Ecto neural progenitor cell (in vitro differentiated cells): Measurements from ENCODE around the gene DBR1.
A peak's percentile ranks its signal among the peaks of the same experiment; 100 is the strongest.
"Not testable (repeated sequence)": the region's sequence is repeated elsewhere in the genome, so short reads cannot be mapped to it uniquely, and the experiment has no call there.

Source experiments
- DNase-seq: peaks from one replicate; pipeline ENCODE4 v3.0.0-alpha.2; 2018; ENCODE audit warnings: low spot score

DBR1 gene

DNA sequence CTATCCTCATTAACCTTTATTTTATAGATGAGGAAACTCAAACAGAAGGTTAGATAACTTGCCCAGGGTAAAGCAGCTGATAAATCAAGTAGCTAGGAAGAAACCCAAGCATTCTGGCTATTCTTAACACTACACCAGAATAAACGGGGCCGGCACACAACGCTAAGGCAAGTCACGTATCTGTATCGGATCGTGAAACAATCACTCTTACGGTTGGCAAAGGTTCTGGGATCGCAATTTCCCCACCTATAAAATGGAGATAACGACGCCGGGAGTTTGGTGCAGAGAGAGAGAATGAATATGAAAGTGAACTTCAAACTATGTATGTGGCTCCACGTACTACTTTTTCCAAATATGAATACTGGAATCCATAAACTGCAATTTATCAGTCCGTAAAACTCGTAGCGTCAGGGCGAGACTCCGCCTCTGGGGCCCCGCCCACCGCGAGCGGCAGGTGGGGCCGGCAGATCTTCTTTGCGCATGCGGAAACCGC lies 12.1 kb upstream of the DBR1 start:
- DNase-seq: peak; percentile 92

DNA sequence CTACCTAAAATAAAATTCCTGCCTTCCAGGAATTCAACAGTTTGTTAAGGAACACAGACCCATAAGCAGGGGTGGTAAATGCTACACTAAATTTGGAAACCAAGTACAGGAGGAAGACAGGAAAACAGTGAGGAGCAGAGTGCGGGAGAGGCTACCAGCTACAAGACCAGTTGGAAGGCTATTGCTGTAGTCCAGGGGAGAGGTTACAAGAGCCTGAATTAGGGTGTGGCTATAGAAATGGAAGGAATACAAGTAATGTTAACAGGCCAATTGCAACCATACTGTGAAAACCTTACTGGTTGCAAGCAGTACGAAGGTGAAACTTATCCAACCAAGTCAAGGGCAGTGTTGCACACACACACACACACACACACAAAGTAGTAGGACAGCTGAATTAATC lies 11.5 kb upstream of the DBR1 start:
- DNase-seq: no peak

DNA sequence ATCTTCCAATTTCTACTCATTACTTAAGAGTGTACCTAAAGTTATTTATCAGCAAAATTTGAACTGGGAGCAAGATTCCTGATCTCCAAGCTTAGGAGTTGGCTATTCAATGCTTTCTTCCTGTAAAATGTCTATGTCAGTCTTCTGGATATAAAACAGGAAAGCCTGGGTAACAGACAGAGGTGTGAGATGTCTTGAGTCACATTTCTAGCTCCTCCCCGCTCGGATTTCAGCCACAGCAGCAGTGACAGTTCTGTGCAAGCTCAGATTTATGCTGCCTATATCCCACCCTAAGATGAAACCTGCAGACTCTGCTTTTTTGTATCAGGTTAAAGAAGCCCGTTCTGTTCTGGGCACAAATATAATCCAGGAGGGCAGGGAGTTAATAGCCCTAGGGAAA lies 10.3 kb upstream of the DBR1 start:
- no peak for DNase-seq

DNA sequence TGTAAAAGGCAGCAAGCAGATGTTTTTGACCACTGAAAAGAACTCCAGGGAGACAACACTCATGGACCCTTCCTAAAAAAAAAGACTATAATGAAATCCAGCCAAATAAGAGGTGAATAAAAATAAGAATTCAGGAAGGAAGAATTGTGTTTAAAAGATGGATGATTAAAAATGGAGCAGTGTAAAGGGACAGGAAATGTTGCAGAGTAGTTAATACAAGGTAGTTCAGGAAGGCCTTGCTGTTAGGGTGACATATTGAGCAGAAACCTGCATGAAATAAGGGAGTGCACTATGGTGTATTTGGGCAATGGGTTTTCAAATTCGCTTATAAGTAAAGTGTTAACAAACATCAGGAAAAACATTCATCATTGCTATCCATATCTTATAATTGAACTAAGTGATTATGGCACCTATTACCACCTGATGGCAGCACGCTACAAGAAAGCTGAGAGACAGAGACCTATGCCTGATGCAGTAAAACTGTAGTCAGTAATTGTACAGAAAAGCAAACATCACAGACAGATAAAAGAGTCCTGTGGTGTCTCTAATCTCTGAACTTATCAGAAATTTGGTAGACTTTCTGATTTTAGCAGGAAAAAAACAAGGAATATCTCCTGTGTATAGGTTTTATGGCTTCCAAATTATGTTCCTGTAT lies 5.8 kb upstream of the DBR1 start:
- DNase-seq: no peak

DNA sequence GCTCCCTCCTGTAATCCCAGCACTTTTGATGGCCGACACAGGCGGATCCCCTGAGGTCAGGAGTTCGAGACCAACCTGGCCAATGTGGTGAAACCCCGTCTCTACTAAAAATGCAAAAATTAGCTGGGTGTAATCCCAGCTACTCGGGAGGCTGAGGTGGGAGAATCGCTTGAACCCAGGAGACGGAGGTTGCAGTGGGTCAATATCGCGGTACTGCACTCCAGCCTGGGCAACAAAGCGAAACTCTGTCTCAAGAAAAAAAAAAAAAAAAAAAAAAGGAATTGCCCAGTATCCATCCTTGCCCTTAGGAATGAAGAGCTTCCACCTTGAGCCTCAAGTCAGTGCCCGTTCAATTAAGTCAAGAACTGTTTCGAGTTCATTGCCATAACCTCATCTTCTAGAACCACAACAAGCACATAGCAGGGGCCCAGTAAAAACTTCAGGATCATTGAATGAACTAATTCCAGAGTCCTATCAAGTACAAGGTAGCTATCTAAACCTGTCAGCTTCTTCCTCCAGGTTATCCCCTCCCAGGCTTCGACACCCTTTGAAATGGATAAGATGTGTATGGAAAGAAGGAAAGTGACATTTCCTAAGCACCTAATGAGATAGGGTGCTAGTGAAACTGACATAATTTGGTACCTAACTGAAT lies 826 bp downstream of the DBR1 start:
- no peak for DNase-seq

DNA sequence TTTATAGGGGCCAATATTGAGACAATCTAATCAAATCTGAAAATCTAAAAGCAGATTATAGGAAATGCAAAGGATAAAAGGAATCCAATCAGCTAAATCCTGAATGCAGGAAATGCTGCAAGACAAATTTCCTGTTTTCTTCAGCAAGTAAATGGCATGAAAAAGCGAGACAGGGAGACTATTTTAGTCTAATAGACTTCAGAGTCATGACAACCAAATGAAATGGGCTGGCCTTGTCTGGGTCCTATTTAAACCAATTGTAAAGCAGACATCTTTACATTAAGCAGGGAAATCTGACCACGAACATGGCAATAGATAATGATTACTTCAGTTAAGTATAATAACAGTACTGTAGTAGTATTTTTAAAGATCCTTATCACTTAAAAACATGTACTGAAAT lies 2.1 kb downstream of the DBR1 start:
- DNase-seq: no peak

DNA sequence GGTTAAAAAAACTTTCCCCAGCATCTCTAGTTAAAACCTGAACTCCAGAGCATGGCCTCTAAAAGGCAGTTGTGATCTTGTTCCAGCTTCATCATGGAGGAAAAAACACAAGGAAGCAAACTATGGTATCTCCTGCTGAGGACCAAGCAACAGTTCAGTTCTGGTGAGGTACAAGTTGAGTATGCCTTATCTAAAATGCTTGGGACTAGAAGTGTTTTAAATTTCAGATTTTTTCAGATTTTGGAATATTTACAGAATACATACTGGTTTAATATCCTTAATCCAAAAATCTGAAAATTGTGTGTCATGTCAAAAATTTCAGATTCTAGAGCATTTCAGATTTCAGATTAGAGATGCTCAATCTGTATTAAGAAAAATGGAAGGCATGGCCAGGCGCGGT lies 9.7 kb downstream of the DBR1 start:
- DNase-seq: no peak

DNA sequence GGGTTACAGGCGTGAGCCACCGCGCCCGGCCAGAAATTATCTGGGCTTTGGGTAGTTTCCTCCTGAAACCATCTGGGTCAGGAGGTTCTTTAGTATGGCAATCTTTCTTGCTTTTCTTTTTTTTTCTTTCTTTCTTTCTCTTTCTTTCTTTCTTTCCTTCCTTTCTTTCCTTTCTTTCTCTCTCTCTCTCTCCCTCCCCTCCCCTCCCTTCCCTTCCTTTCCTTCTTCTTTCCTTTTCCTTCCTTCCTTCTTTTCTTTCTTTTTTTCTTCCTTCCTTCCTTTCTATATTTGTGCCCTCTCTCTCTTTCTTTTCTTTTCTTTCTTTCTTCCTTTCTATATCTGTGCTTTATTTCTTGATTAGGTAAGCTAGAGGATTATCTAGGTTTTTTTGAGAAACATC lies 17.0 kb downstream of the DBR1 start:
- no peak for DNase-seq

DNA sequence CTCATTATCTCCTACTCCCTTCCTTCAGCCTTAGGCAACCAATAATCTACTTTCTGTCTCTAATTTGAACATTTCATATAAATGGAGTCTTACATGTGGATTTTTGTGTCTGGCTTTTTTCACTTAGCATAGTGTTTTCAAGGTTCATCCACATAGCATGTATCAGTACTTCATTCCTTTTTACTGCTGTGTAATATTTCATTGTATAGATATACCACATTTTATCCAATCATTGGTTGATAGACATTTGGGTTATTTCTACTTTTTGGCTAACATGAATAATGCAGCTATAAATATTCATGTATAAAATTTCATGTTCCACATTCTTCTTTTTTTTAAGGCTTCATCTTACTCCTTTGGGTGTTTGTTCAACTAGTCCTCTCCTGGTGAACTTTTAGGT lies 20.2 kb downstream of the DBR1 start:
- DNase-seq: no peak

DNA sequence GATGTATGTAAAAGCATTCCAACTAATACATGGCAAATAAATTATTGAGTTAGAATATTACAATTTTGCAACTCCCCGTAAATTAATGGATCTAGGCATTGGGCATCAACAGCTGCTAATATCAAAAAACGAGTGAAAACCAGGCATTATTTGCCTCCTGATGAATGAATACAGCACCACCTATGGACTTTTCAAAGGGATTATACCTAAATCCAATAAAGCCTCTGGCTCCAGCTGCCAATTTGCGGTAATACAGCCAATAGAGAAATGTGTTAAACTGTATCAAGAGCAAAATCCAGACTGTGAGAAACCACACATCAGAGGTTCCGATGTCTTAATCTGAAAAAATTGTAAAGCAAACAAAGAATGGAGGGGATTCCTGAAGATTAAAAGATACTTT lies 26.2 kb downstream of the DBR1 start:
- DNase-seq: no peak

DNA sequence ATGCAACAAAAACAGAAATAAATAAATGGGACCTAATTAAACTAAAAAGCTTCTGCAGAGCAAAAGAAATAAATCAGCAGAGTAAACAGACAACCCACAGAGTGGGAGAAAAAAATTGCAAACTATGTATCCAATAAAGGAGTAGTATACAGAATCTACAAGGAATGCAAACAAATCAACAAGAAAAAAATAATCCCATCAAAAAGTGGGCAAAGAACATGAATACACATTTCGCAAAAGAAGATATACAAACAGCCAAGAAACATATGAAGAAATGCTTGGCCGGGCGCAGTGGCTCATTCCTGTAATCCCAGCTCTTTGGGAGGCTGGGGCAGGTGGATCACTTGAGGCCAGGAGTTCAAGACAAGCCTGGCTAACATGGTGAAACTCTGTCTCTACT lies 32.5 kb downstream of the DBR1 start:
- DNase-seq: not testable (repeated sequence)

DNA sequence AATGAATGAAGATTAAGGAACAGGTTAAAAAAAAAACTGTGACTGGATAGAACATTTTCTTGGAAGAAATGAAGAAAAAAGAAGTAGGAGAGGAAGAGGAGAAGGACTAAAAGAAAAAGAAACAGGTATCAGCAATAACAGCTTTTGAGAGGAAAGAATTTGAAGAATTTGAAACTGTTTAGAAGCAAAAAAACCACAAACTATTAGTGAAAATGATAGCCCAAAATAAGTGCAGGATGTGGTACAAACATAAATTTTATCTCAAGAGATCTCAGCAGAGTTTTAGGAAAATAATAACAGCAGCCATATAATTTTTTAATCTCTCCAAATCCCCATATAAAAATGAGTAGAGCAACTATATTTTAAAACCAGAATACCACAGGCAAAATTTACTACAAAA lies 33.8 kb downstream of the DBR1 start:
- DNase-seq: no peak

DNA sequence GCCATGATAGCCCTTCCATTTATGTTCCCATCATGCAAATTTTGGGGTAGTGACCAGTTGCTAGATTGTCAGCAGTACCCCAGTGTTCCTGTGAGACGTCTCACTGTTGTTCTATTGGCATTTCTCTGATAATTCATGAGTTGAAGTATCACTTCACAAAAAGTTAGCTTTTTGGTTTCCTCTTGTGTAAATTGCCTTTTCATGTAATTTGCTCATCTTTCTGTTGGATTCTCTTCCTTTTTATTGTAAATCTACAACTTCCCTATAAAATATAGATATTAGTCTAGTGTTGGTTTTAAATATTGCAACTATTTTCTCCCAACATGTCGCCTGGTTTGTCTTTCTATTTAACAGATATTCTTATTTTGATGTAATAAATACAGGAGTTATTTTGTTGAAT lies 35.0 kb downstream of the DBR1 start:
- DNase-seq: no peak

DNA sequence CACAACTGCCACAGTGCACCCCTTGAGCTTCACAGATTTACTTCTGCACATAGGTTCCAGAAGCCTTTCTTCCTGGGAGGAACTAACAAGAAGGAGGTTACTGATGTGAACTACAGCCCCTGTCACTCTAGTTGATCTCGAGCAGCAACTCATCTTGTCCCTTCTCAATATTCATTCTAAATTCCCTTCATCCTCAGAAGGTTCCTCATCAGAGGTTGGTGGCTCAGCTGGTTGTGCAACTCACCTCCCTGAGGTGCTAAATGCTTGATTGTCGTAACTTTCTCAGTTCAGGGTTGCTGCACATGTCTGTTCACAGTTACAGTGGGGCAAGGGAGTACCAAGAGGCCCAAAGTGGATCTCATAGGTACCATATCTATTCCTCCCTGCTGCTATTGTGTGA lies 36.9 kb downstream of the DBR1 start:
- no peak for DNase-seq

DNA sequence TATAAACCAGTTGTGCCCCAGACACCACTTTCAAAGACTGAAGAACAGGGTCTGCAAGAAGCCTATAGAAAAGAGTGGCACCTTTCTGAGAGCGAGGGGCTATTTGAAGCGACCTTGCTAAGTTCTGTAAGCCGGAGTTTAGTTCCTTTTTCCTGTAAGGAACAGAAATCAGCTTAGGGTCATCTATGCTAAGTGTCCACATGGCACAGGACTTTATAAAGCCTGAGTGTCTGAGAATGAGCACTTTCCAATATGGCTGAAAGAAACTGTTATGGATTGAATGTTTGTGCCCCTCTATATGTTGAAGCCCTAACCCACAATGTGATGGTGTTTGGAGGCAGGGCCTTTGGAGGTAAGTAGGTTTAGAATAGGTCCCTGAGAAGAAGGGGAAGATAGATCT lies 38.5 kb downstream of the DBR1 start:
- DNase-seq: no peak

DNA sequence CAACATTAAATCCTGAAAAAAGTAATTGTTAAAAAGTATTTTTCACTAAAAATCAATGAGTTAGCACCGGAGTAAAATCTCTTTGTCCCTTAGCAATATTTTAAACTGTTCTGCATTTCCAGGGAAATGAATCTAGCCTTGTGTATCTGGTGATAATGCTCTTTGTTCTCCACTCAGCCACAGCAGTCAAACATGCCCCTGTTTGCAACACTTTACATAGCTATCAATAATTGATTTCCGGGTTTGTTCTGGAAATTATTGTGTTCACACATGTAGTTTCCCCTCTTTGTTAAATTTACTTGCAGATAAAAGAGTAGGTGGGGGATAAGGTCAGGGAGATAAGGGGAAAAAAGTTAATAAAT lies 38.9 kb downstream of the DBR1 start:
- DNase-seq: no peak

DNA sequence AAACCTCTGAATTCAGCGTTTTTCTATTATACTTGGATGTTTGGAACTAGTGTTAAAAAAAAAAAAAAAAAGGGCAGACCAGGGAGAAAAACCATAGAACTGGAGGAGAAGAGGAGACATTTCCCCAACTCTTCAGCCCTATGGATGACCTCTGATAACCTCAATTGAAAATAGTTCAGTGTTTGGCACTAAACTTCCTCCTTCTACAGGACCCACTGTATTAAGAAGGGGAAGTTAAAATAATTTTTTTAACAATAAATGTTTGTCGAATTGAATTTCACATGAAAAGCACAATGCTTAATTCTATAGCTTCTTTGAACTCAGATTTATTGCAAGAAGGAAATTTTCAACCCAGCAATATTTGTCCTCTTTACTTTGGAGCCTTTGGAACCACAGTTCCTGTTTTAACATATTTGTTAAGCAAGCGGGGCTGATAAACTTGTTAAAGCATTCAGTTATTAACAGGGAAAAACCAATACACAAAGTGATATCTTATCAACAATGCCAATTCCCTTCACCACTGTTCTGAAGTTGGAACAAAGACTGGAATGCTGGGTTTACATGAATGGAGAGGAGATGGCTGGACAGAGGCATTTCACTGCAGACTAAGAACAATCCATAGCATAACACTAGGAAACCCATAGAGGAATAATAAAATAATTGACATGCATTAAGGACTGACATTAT lies 39.4 kb downstream of the DBR1 start:
- DNase-seq: no peak

DNA sequence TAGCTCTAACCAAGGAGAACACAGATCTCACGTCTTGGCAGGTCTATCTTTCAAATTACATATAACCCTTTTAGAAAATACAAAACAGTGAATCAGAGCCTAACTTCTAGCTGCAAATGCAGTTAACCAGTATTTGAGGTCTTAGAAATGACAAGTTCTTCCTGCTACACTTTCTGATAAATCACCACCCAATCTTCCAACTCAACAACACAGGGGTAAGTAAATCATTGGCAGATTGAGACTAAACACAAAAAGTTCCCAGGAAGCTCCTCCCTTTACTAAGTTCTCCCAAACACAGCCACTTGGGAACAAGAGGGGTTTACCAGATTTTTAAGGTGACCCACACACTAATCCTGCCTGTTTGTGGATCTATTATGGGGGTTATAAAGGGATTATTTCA lies 42.5 kb downstream of the DBR1 start, which contains the start of gene A4GNT:
Gene A4GNT, minus strand, starts transcription at position 152 of the 400 bp plus-strand sequence. CDS start 1,134 bp downstream, outside the sequence.
- DNase-seq: no peak

DNA sequence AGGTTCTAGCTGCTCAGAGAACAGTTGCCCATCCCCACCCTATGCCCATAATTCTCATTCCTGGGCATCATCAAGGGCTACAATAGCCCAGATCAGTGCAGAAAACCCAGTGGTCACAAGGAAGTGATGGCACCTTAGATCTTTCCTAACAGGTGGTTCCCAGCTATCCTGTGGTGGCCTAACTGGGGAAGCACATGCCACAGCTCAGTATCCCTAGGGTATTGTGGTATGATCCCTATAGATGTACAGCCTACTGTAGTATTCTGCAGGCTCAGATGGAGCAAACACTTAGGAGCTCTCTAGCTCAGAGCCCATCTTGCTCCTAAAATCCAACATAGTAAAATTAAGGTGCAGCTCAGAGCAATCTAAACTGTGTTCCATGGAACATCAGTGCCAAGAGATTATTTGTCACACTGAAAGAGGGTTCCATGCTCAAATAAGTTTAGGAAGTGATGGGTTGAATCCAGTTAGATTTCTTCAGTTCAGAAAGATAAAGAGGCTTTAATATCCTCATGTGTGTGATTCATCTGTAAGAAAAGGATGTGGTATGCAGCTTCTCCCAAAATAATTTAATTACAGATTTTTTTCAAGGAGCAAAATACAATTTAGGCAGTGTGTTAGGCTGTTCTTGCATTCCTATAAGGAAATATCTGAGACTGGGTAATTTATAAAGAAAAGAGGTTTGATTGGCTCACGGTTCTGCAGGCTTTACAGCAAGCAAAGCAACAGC lies 46.9 kb downstream of the DBR1 start:
- no peak for DNase-seq

DNA sequence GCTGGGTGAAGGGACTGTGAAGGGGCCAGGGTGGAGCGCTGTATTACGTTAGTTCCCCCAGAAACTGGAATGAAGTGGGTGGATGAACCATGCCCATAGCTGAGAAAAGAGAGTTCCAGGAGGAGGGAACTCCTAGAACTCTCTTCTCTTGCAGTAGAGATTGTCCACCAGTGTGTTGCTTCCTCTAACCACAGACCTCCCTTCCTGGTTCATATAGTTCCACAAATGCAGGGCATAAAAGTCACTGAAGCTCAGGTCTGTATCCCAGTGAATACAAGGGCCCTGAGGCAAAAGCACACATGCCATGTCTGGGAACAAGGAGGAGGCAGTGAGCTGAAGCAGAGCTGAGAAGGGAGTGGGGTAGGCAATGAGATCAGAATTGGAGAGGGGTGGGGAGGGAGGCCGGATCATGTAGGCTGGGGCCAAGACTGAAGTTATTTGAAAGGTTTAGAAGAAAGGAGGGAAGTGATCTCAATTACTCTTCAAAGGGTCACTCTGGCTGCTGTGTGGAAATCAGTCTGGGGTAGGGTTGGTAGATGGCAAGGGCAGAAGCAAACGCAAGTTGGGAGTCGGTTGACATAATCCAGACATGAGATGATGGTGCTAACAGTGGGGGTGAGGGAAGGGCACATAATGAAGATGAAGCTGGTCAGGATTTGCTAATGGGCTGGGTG lies 49.0 kb downstream of the DBR1 start:
- peak; percentile 30 for DNase-seq

DNA sequence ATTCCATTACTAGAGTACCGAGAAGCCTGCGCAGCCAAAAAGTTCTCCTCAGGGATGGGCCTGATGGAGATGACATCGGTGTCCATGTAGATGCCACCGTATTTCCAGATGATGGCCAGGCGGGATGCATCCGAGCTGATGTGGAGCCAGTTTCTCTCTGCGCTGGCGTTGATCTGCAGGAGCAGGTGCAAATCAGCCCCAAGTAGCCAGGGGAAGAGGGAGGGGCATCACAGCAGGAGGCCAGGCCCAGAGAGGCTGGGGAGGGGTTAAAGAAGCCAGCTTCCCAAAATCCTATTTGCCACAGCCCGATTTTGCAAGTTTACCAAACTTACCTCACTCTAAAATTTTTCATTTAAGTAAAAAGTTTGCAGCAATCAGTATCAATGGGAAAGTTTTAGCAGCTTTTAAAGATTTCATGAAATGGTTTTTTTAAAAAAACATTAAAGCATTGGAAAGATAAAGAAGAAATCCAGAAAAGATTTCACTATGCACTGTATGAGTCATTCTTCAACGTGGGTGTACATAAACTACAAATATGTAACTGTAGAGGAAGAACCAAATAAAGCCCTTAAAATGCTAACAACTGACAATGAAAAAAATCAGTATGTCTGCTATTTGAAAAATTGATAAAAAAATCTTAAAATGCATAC lies 49.9 kb downstream of the DBR1 start:
- peak; percentile 55 for DNase-seq

DNA sequence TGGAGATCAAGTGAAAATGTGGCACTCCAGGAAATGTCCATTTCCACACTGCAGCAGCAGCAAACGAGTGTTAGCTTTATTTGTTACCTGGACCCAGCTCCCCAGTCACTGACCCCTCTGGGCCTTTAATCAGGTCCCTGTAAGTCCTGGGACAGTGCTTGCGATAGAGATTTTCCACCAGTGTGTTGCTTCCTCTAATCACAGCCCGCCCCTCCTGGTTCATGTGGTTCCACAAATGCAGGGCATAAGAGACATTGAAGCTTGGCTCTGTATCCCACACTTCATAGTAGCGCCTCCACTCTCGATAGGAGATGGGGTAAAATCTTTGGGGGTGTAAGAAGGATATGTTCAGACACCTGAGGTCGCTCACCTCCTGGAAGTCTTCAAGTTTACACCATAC lies 50.5 kb downstream of the DBR1 start:
- DNase-seq: no peak
